ENCODE data around the gene COL6A5.
"Not testable (repeated sequence)": the region's sequence is repeated elsewhere in the genome, so short reads cannot be mapped to it uniquely, and the experiment has no call there.

The COL6A5 gene

DNA sequence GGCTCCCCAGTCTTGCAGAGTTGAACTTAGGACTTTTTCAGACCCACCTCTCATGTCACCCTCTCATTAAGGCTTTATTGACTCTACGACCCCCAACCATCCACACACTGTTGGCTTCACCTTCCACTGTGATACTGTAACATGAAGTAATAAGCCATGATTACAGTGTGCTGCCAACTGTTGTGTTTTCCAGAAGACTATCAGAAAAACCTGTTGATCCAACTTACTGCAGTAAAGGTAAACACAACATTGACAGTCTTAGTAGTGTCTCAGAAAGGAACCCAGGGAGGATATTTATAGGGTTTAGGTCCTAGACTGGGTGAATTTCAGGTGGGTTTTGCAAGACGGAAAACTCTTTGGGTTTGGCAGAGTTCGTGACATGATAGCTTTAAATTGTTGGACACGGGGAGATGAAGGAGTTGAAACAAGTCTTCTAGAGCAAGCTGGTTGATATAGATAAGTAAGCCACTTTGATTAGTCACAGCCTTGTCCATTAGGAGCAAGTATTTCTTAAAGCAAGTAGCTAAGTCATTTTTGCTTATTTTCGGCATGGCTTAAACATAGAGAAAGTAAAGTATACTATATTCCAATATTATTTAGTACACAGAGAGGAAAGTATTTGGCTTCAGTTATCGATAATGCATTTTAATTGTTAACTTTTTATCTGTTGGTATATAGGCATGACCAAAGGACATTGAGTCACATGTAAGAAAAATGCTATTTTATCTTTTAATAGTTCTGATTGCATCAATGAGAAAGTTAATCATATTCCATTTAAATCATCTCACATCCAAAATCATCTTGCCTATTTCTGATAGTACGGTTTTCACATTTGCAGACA is 2.4 kb upstream of the COL6A5 start:
- Histone ChIP-seq H3K27me3 (ENCODE audit: insufficient read depth, low read length) (no peaks in the 10 kb centered on the region; the same call in 1 of the 2 replicates), H3K4me1 (ENCODE audit: insufficient read depth, low read length, severe bottlenecking) (no peaks in the 10 kb centered on the region), H3K4me3 (ENCODE audit: low read depth, low read length, poor library complexity, severe bottlenecking) (no peak overlapping the region), H3K9me3 (ENCODE audit: low read length) (no peaks in the 10 kb centered on the region), H3K9ac (ENCODE audit: low read length) (no peak overlapping the region), H3F3A (ENCODE audit: insufficient read depth, low read length) (no peaks in the 10 kb centered on the region), H3K27ac (ENCODE audit: low read depth, low read length, poor library complexity, severe bottlenecking) (no peak overlapping the region), H2AFZ (ENCODE audit: low read length) (no peak overlapping the region), H3K4me2 (ENCODE audit: low read length) (no peak overlapping the region), H3K36me3 (ENCODE audit: insufficient read depth, low read length) (no peaks in the 10 kb centered on the region), H4K20me1 (ENCODE audit: insufficient read depth, low read length) (no peaks in the 10 kb centered on the region), H3K9me2 (ENCODE audit: low read depth, low read length) (no peaks in the 10 kb centered on the region), H3K79me2 (ENCODE audit: insufficient read depth, low read length) (no peaks in the 10 kb centered on the region)
- TF ChIP-seq EZH2 (IDR thresholded peaks at IDR 0.05; ENCODE audit: borderline replicate concordance, low read length) = no peak
- TF ChIP-seq, protein P1, sequence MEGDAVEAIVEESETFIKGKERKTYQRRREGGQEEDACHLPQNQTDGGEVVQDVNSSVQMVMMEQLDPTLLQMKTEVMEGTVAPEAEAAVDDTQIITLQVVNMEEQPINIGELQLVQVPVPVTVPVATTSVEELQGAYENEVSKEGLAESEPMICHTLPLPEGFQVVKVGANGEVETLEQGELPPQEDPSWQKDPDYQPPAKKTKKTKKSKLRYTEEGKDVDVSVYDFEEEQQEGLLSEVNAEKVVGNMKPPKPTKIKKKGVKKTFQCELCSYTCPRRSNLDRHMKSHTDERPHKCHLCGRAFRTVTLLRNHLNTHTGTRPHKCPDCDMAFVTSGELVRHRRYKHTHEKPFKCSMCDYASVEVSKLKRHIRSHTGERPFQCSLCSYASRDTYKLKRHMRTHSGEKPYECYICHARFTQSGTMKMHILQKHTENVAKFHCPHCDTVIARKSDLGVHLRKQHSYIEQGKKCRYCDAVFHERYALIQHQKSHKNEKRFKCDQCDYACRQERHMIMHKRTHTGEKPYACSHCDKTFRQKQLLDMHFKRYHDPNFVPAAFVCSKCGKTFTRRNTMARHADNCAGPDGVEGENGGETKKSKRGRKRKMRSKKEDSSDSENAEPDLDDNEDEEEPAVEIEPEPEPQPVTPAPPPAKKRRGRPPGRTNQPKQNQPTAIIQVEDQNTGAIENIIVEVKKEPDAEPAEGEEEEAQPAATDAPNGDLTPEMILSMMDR (IDR thresholded peaks at IDR 0.05; ENCODE audit: low read length) = no peak

DNA sequence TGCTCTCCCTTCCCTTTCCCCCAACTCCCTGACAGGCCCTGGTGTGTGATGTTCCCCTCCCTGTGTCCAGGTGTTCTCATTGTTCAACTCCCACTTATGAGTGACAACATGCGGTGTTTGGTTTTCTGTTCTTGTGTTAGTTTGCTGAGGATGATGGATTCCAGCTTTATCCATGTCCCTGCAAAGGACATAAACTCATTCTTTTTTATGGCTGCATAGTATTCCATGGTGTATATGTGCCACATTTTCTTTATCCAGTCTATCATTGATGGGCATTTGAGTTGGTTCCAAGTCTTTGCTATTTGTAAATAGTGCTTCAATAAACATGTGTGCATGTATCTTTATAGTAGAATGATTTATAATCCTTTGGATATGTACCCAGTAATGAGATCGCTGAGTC is 2.8 kb downstream of the COL6A5 start:
- H3K9ac ChIP-seq (ENCODE audit: low read length); H3K4me1 ChIP-seq (ENCODE audit: insufficient read depth, low read length, severe bottlenecking); H3K4me2 ChIP-seq (ENCODE audit: low read length); H3K36me3 ChIP-seq (ENCODE audit: insufficient read depth, low read length); H3K4me3 ChIP-seq (ENCODE audit: low read depth, low read length, poor library complexity, severe bottlenecking); H4K20me1 ChIP-seq (ENCODE audit: insufficient read depth, low read length); H3K9me3 ChIP-seq (ENCODE audit: low read length); H2AFZ ChIP-seq (ENCODE audit: low read length); H3K9me2 ChIP-seq (ENCODE audit: low read depth, low read length); H3K79me2 ChIP-seq (ENCODE audit: insufficient read depth, low read length); H3F3A ChIP-seq (ENCODE audit: insufficient read depth, low read length); H3K27ac ChIP-seq (ENCODE audit: low read depth, low read length, poor library complexity, severe bottlenecking); H3K27me3 ChIP-seq (ENCODE audit: insufficient read depth, low read length): not testable (repeated sequence)

DNA sequence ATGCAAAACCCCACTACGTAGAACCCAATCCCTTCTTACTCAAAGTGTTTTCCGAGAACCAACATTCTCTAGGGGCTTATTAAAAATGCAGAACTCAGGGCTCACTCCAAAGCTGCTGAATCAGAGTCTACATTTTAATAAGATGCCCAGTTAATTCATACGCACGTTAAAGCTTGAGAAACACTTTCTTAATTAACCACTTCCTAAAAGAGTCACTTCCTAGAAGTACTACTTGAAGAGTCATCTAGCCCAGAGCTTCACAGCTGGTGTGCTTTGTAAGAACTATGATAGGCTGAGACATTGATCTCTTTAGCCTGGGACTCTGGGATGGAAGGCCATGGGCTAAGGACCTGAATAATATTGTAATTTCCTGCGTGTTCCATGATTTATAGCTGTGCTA is 9.0 kb downstream of the COL6A5 start:
- H3K9ac ChIP-seq (ENCODE audit: low read length) = no peak overlapping the region
- no peak overlapping the region for H3K27ac ChIP-seq (ENCODE audit: low read depth, low read length, poor library complexity, severe bottlenecking)
- H2AFZ ChIP-seq (ENCODE audit: low read length) = no peak overlapping the region
- H3K79me2 ChIP-seq (ENCODE audit: insufficient read depth, low read length) = no peaks in the 10 kb centered on the region
- no peaks in the 10 kb centered on the region for H3K36me3 ChIP-seq (ENCODE audit: insufficient read depth, low read length)
- no peak for TF ChIP-seq EZH2 (IDR thresholded peaks at IDR 0.05; ENCODE audit: borderline replicate concordance, low read length)
- TF ChIP-seq, protein P1 (IDR thresholded peaks at IDR 0.05; ENCODE audit: low read length) = no peak
- H3K4me1 ChIP-seq (ENCODE audit: insufficient read depth, low read length, severe bottlenecking) = no peaks in the 10 kb centered on the region
- H4K20me1 ChIP-seq (ENCODE audit: insufficient read depth, low read length) = no peaks in the 10 kb centered on the region
- H3K4me2 ChIP-seq (ENCODE audit: low read length) = no peak overlapping the region
- no peak overlapping the region for H3K4me3 ChIP-seq (ENCODE audit: low read depth, low read length, poor library complexity, severe bottlenecking)
- H3K9me2 ChIP-seq (ENCODE audit: low read depth, low read length) = no peaks in the 10 kb centered on the region
- no peaks in the 10 kb centered on the region for H3K27me3 ChIP-seq (ENCODE audit: insufficient read depth, low read length)
- no peaks in the 10 kb centered on the region for H3F3A ChIP-seq (ENCODE audit: insufficient read depth, low read length)
- no peaks in the 10 kb centered on the region for H3K9me3 ChIP-seq (ENCODE audit: low read length)

DNA sequence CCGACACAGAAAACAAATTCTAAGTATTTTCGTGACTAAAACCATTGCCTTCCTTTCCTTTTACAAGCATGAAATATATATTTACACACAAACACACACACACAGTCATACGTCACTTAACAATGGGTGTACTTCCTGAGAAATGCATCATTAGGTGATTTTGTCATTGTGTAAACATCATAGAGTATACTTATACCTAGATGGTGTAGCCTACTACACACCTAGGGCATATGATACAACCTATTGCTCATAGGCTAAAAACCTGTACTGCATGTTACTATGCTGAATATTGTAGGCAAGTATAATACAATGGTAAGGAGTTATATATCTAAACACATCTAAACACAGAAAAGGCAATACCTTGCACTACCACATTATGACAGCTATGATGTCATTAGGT is 28.6 kb downstream of the COL6A5 start:
- Histone ChIP-seq H3K4me3 (ENCODE audit: low read depth, low read length, poor library complexity, severe bottlenecking) (no peak overlapping the region), H3K27me3 (ENCODE audit: insufficient read depth, low read length) (no peaks in the 10 kb centered on the region), H2AFZ (ENCODE audit: low read length) (no peak overlapping the region), H3K4me2 (ENCODE audit: low read length) (no peak overlapping the region), H3K9ac (ENCODE audit: low read length) (no peak overlapping the region), H3K36me3 (ENCODE audit: insufficient read depth, low read length) (no peaks in the 10 kb centered on the region), H3K27ac (ENCODE audit: low read depth, low read length, poor library complexity, severe bottlenecking) (no peak overlapping the region), H3K4me1 (ENCODE audit: insufficient read depth, low read length, severe bottlenecking) (no peaks in the 10 kb centered on the region), H3F3A (ENCODE audit: insufficient read depth, low read length) (no peaks in the 10 kb centered on the region), H3K9me2 (ENCODE audit: low read depth, low read length) (no peaks in the 10 kb centered on the region), H3K79me2 (ENCODE audit: insufficient read depth, low read length) (no peaks in the 10 kb centered on the region), H3K9me3 (ENCODE audit: low read length) (no peaks in the 10 kb centered on the region), H4K20me1 (ENCODE audit: insufficient read depth, low read length) (no peaks in the 10 kb centered on the region)
- TF ChIP-seq EZH2 (IDR thresholded peaks at IDR 0.05; ENCODE audit: borderline replicate concordance, low read length) = no peak
- TF ChIP-seq, protein P1 (IDR thresholded peaks at IDR 0.05; ENCODE audit: low read length) = no peak

Measured in OCI-LY1 (cell line).